Measurements from ENCODE around the gene GFER. TPM values are rescaled to one million over a fixed set of nuclear protein-coding genes. Genes with fewer than 3 reads are reported as not detected.

Gene GFER
- total and polyA plus RNA-seq, 9 of the 15 experiments (the other 6 are each of a cell fraction or from before 2014, with no cell fraction given) = 4.3 to 53.7 (median 19.8) TPM

GRCh38 chr16:2008009-2008526, 24.1 kb downstream of the GFER start (continued):
- no peak for TF ChIP-seq ELK1 (CRISPR knock-in tag; IDR thresholded peaks at IDR 0.05)
- TF ChIP-seq CXXC5 (CRISPR knock-in tag; IDR thresholded peaks at IDR 0.05) = peak; percentile 53
- peak; percentile 96 for TF ChIP-seq BHLHE40 (IDR thresholded peaks at IDR 0.05; ENCODE audit: low read length)
- 0 out of 2 replicates have a peak, but pooled peaks have one; percentile 3 for TF ChIP-seq REST (IDR thresholded peaks at IDR 0.05; ENCODE audit: borderline replicate concordance)
- TF ChIP-seq REST (CRISPR knock-in tag; IDR thresholded peaks at IDR 0.05; ENCODE audit: low read depth) = no peak
- TF ChIP-seq PKNOX1 (IDR thresholded peaks at IDR 0.05) = 0 out of 2 replicates have a peak, but pooled peaks have one; percentile 15
- peak; percentile 62 for TF ChIP-seq RAD51 (IDR thresholded peaks at IDR 0.05; ENCODE audit: borderline replicate concordance, low read depth)
- TF ChIP-seq TFE3 (CRISPR knock-in tag; IDR thresholded peaks at IDR 0.05) = peak; percentile 72
- peak; percentile 47; the same call in 1 of the 2 replicates for TF ChIP-seq POLR2G (IDR thresholded peaks at IDR 0.05; ENCODE audit: low read depth, low read length)
- TF ChIP-seq NR2C2 (CRISPR knock-in tag; IDR thresholded peaks at IDR 0.05) = no peak
- TF ChIP-seq NR2C2 (tag; IDR thresholded peaks at IDR 0.05) = peak; percentile 49; the same call in 1 of the 2 replicates
- TF ChIP-seq CBX3 (IDR thresholded peaks at IDR 0.05; ENCODE audit: borderline replicate concordance in 1 of 2, low read length in 2 of 2) = no peak
- peak; percentile 74 for TF ChIP-seq ATF3 (IDR thresholded peaks at IDR 0.05)
- no peak for TF ChIP-seq ATF3 (CRISPR knock-in tag; conservative IDR thresholded peaks at IDR 0.05)
- 0 out of 4 replicates have a peak, but pooled peaks of 1 of the 2 experiments have one; percentile 13 for TF ChIP-seq MAZ (CRISPR knock-in tag; conservative IDR thresholded peaks at IDR 0.05 in 1 of 2, IDR thresholded peaks at IDR 0.05 in 1 of 2)
